H9 (cell line): ENCODE data around the gene MSMO1. TPM values are rescaled to one million over a fixed set of nuclear protein-coding genes. Genes with fewer than 3 reads are reported as not detected.

Source experiments
- DNase-seq: peaks from one replicate; pipeline ENCODE4 v3.0.0-alpha.2; 2017
- H2AFZ ChIP-seq: one replicate; pipeline ENCODE4 v1.6.1; 2013; ENCODE audit warnings: mild to moderate bottlenecking, low read length, control low read depth, moderate library complexity
- H2AK5ac ChIP-seq: 2 replicates; pipeline ENCODE4 v1.6.1; 2013; ENCODE audit warnings: low read length, control low read depth, mixed read lengths; ENCODE audit not compliant: insufficient read length
- H2BK120ac ChIP-seq: one replicate; pipeline ENCODE4 v1.6.1; 2013; ENCODE audit warnings: low read depth, mild to moderate bottlenecking, low read length, control low read depth, inconsistent platforms; ENCODE audit not compliant: poor library complexity, severe bottlenecking
- H2BK12ac ChIP-seq: 2 replicates; pipeline ENCODE4 v1.6.1; 2013; ENCODE audit warnings: low read length, control low read depth, mixed read lengths, low read depth; ENCODE audit not compliant: insufficient read length
- H2BK15ac ChIP-seq: 2 replicates; pipeline ENCODE4 v1.6.1; 2013; ENCODE audit warnings: low read depth, low read length, control low read depth
- H2BK20ac ChIP-seq: one replicate; pipeline ENCODE4 v1.6.1; 2013; ENCODE audit warnings: low read depth, mild to moderate bottlenecking, low read length, control low read depth, inconsistent platforms; ENCODE audit not compliant: poor library complexity, severe bottlenecking
- H2BK5ac ChIP-seq: 2 replicates; pipeline ENCODE4 v1.6.1; 2013; ENCODE audit warnings: low read length, control low read depth, mixed read lengths; ENCODE audit not compliant: insufficient read length
- H3K14ac ChIP-seq: 2 replicates; pipeline ENCODE4 v1.6.1; 2013; ENCODE audit warnings: low read length, control low read depth; ENCODE audit not compliant: insufficient read depth
- H3K18ac ChIP-seq: 2 replicates; pipeline ENCODE4 v1.6.1; 2013; ENCODE audit warnings: low read depth, mild to moderate bottlenecking, mixed read lengths, low read length, control low read depth; ENCODE audit not compliant: insufficient read length
- H3K23ac ChIP-seq: 2 replicates; pipeline ENCODE4 v1.6.1; 2013; ENCODE audit warnings: low read length, control low read depth, mixed read lengths, low read depth; ENCODE audit not compliant: insufficient read length
- H3K23me2 ChIP-seq: 2 replicates; pipeline ENCODE4 v1.6.1; 2013; ENCODE audit warnings: low read depth, mild to moderate bottlenecking, mixed read lengths, low read length, control low read depth; ENCODE audit not compliant: insufficient read length, poor library complexity, severe bottlenecking
- H3K27ac ChIP-seq: 2 replicates; pipeline ENCODE4 v1.5.1; 2013; ENCODE audit warnings: low read length, control low read depth, mixed read lengths, low read depth; ENCODE audit not compliant: insufficient read length
- H3K27me3 ChIP-seq: 2 replicates; pipeline ENCODE4 v1.6.1; 2013; ENCODE audit warnings: low read length, control low read depth, inconsistent platforms; ENCODE audit not compliant: insufficient read depth
- H3K4ac ChIP-seq: 2 replicates; pipeline ENCODE4 v1.6.1; 2013; ENCODE audit warnings: low read depth, mild to moderate bottlenecking, control low read depth, inconsistent platforms, low read length, moderate library complexity
- H3K4me1 ChIP-seq: 2 replicates; pipeline ENCODE4 v1.6.1; 2013; ENCODE audit warnings: low read length, control low read depth, inconsistent platforms; ENCODE audit not compliant: insufficient read depth
- H3K4me2 ChIP-seq: 2 replicates; pipeline ENCODE4 v1.6.1; 2013; ENCODE audit warnings: low read length, control low read depth, mixed read lengths; ENCODE audit not compliant: insufficient read length, insufficient read depth
- H3K56ac ChIP-seq: 2 replicates; pipeline ENCODE4 v1.6.1; 2013; ENCODE audit warnings: low read depth, mild to moderate bottlenecking, mixed read lengths, low read length, control low read depth; ENCODE audit not compliant: insufficient read length
- H3K79me1 ChIP-seq: 2 replicates; pipeline ENCODE4 v1.6.1; 2013; ENCODE audit warnings: low read depth, mild to moderate bottlenecking, moderate library complexity, low read length, control low read depth, inconsistent platforms; ENCODE audit not compliant: insufficient read depth, poor library complexity, severe bottlenecking
- H3K79me2 ChIP-seq: 2 replicates; pipeline ENCODE4 v1.6.1; 2013; ENCODE audit warnings: low read length, control low read depth, inconsistent platforms; ENCODE audit not compliant: insufficient read depth
- H3K9ac ChIP-seq: 2 replicates; pipeline ENCODE4 v1.6.1; 2013; ENCODE audit warnings: low read length, control low read depth, mixed read lengths; ENCODE audit not compliant: insufficient read length; ENCODE audit errors: extremely low read depth
- H3K9me3 ChIP-seq: one replicate; pipeline ENCODE4 v1.6.1; 2013; ENCODE audit warnings: low read depth, low read length, inconsistent platforms; ENCODE audit not compliant: control insufficient read depth
- H3T11ph ChIP-seq: one replicate; pipeline ENCODE4 v1.6.1; 2013; ENCODE audit warnings: mild to moderate bottlenecking, low read length, control low read depth, inconsistent platforms
- H4K20me1 ChIP-seq: one replicate; pipeline ENCODE4 v1.6.1; 2013; ENCODE audit not compliant: control insufficient read depth, insufficient read length, insufficient read depth
- H4K5ac ChIP-seq: 2 replicates; pipeline ENCODE4 v1.6.1; 2013; ENCODE audit warnings: low read depth, mild to moderate bottlenecking, mixed read lengths, low read length, control low read depth; ENCODE audit not compliant: insufficient read length
- H4K8ac ChIP-seq: replicated peaks from 2 replicates; pipeline ENCODE4 v1.6.1; 2013; ENCODE audit warnings: low read length, control low read depth, mixed read lengths, low read depth; ENCODE audit not compliant: insufficient read length
- H4K91ac ChIP-seq: 2 replicates; pipeline ENCODE4 v1.6.1; 2013; ENCODE audit warnings: low read depth, mild to moderate bottlenecking, moderate library complexity, mixed read lengths, low read length, control low read depth; ENCODE audit not compliant: insufficient read length
- H3K27ac Mint-ChIP-seq, 3 experiments: 2 replicates in 2 of 3; 3 replicates in 1 of 3; pipeline ENCODE4 v1.8.0; 2020 to 2021; ENCODE audit warnings: mixed read lengths in 3 of 3, mild to moderate bottlenecking in 1 of 3, moderate library complexity in 1 of 3
- H3K27me3 Mint-ChIP-seq: 2 replicates; pipeline ENCODE4 v1.8.0; 2021; ENCODE audit warnings: low read depth, mild to moderate bottlenecking, moderate library complexity, mixed read lengths
- H3K36me3 Mint-ChIP-seq, 3 experiments: 2 replicates in 2 of 3; 3 replicates in 1 of 3; pipeline ENCODE4 v1.8.0; 2020 to 2021; ENCODE audit warnings: low read depth in 3 of 3, mixed read lengths in 3 of 3; ENCODE audit not compliant: insufficient read depth in 1 of 3
- H3K4me1 Mint-ChIP-seq, 2 experiments: 2 replicates each; pipeline ENCODE4 v1.8.0; 2020; ENCODE audit warnings: mixed read lengths in 2 of 2
- H3K4me3 Mint-ChIP-seq, 2 experiments: 2 replicates in 1 of 2; 3 replicates in 1 of 2; pipeline ENCODE4 v1.8.0; 2020 to 2021; ENCODE audit warnings: mild to moderate bottlenecking in 2 of 2, mixed read lengths in 2 of 2, moderate library complexity in 1 of 2
- H3K9me3 Mint-ChIP-seq, 2 experiments: 2 replicates in 1 of 2; 3 replicates in 1 of 2; pipeline ENCODE4 v1.8.0; 2020; ENCODE audit warnings: mild to moderate bottlenecking in 2 of 2, mixed read lengths in 2 of 2, moderate library complexity in 1 of 2
- CTCF ChIP-seq: fragments of 200-600 bp; sonication (generic); conservative IDR thresholded peaks from 3 replicates; pipeline ENCODE4 v1.8.0; 2021; ENCODE audit warnings: antibody characterized with exemption, mild to moderate bottlenecking
- WGBS: extraction: QIAGEN DNeasy Blood & Tissue Kit; methylation state at CpG from one replicate; pipeline ENCODE4 v1.1.7; 2013; ENCODE audit warnings: missing lambda C conversion rate, low lambda C conversion rate, mixed read lengths; ENCODE audit not compliant: insufficient read length; ENCODE audit errors: extremely low coverage; 5-methylcytosine and 5-hydroxymethylcytosine counted together
- total RNA-seq: library from RNA; stranded (reverse); gene quantifications from 2 replicates; pipeline ENCODE4 v1.2.1, GENCODE V29; 2021

Gene MSMO1
- total RNA-seq, 1 experiment from 2014 or later, result 79.3 TPM

- Histone ChIP-seq H3K9ac (no peak overlapping the region), H2AFZ (no peak overlapping the region), H3K23me2 (no peaks in the 10 kb centered on the region), H3K4ac (no peak overlapping the region), H3K56ac (no peak overlapping the region), H4K20me1 (no peaks in the 10 kb centered on the region), H4K8ac (no peak overlapping the region), H3K18ac (no peak overlapping the region), H2BK15ac (no peak overlapping the region), H3K27ac (no peak overlapping the region), H2BK120ac (no peak overlapping the region), H3T11ph (no peak overlapping the region), H3K9me3 (no peaks in the 10 kb centered on the region), H2BK5ac (no peak overlapping the region), H3K79me2 (no peaks in the 10 kb centered on the region), H3K79me1 (no peaks in the 10 kb centered on the region), H3K27me3 (no peaks in the 10 kb centered on the region), H3K14ac (no peak overlapping the region), H4K5ac (no peak overlapping the region), H2BK12ac (no peak overlapping the region), H2BK20ac (no peak overlapping the region), H4K91ac (no peak overlapping the region), H3K4me1 (peaks cover 5% of the 10 kb centered on the region), H3K23ac (no peak overlapping the region), H3K4me2 (no peak overlapping the region), H2AK5ac (no peak overlapping the region)
- TF ChIP-seq CTCF, result no peak
- H3K36me3 Mint-ChIP-seq, result no peaks in the 10 kb centered on the region
- DNase-seq, result no peak
- H3K9me3 Mint-ChIP-seq, result no peaks in the 10 kb centered on the region
- no CpG with 5 or more reads among the region's 6 CpGs for WGBS
- no peak overlapping the region for H3K4me3 Mint-ChIP-seq
- peak overlapping the region in 1 of 3 experiments; percentile 28; a peak in 1 of 7 replicates for H3K27ac Mint-ChIP-seq
- H3K27me3 Mint-ChIP-seq, result no peaks in the 10 kb centered on the region; the same call in 1 of the 2 replicates
- H3K4me1 Mint-ChIP-seq, result peaks cover 0 to 4% of the 10 kb centered on the region in 2 experiments; a peak in 1 of 4 replicates
These were observed 32.7 kb downstream of the MSMO1 start for GRCh38 chr4:165360041-165360695.
